Dedifferentiated amniotic fluid mesenchymal stem cell (primary cell): Measurements from ENCODE around the gene PLPPR3.
A peak's percentile ranks its signal among the peaks of the same experiment; 100 is the strongest.

ENCODE experiments used
- DNase-seq: peaks from one replicate; pipeline ENCODE4 v3.0.0-alpha.2; 2016; ENCODE audit errors: extremely low spot score

PLPPR3 gene, protein sequence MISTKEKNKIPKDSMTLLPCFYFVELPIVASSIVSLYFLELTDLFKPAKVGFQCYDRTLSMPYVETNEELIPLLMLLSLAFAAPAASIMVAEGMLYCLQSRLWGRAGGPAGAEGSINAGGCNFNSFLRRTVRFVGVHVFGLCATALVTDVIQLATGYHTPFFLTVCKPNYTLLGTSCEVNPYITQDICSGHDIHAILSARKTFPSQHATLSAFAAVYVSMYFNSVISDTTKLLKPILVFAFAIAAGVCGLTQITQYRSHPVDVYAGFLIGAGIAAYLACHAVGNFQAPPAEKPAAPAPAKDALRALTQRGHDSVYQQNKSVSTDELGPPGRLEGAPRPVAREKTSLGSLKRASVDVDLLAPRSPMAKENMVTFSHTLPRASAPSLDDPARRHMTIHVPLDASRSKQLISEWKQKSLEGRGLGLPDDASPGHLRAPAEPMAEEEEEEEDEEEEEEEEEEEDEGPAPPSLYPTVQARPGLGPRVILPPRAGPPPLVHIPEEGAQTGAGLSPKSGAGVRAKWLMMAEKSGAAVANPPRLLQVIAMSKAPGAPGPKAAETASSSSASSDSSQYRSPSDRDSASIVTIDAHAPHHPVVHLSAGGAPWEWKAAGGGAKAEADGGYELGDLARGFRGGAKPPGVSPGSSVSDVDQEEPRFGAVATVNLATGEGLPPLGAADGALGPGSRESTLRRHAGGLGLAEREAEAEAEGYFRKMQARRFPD

DNA sequence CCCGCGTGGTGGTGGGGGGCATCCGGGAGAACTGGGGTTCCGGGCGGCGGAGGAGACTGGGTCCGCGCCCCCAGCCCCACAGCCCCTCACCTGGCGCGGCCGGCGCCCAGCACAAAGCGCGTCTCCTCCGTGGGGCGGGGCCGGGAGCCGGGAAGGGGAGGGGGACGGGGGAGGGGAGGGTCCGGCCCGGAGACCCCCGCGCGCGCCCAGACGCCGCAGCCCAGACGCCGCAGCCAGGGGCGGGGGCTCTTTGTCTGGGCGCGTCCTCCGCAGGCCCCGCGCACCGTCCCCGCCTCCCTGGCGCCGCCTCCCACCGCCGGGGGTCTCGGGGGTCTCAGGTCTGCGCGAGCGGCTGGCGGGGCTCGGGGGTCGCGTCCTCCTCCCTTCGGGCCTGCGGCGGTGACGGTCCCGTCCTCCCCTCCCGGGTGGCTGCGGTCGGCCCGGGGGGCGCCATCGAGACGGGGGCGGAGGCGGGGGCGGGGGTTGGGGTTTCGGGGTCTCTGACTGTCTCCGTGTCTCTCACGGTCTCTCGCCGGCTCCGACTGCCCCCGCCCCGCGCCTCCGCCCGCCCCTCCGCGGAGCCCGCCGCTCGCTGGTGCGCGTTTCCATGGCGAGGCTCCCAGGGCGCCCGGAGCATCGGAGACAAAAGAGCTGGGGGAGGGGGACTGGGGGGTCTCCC is at the start of gene PLPPR3:
Gene PLPPR3, minus strand, starts transcription at position 131 of the 679 bp plus-strand sequence. CDS start 396 bp downstream, outside the sequence.
- no peak for DNase-seq

DNA sequence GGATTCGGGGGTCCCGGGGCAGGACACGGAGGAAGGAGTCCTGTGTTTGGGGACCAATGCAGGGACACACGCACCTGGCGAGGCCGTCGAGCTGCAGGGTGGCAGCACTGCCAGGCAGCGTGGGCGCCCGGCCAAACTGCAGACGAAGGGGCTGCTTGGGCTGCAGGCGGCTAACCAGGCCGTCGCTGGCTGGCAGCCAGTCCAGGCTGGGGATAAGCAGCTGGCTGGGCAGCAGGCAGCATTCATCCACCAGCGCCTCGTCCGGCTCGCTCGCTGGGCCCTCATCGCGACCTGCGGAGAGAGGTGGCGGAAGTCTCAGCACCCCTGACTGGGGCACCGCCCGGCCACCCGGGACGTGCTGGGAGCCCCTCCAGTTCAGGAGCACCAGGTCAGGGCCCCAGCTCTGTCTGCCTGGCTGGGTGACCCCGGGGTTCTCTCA is 49.2 kb upstream of the PLPPR3 start:
- no peak for DNase-seq

- no peak for DNase-seq
Measured at GRCh38 chr19:870314-870713, 48.6 kb upstream of the PLPPR3 start.

- DNase-seq = peak; percentile 93
Measured at GRCh38 chr19:869245-870177, 47.8 kb upstream of the PLPPR3 start.

GRCh38 chr19:868458-869244 is 46.9 kb upstream of the PLPPR3 start:
- no peak for DNase-seq

DNA sequence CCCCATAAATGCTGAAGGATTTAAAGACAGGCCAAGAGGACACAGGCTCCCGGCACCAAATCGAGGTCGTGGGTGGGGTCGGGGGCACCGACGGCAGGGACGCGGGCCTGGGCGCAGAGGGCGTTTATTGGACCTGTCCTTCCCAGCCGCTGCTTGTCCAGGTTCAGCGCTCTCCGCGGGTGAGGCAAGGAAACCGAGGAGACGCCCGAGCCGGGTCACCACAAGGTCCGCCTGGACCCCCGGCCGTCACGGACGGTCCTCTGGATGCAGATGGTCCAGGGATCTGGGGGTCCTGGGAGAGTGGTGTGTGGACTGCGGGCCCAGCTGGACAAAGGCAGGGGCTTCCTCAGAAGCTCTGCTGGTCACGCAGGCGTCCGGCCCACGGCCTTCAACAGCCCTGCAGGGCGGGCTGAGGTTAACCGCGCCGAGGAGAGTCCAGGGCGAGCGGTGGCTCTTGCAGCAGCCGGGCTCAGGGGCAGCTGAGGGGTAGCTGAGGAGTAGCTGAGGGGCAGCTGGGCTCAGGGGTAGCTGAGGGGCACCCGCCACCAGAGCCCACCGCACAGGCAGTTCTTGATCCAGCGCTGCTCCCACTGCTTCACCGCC is 46.2 kb upstream of the PLPPR3 start:
- DNase-seq = no peak

DNA sequence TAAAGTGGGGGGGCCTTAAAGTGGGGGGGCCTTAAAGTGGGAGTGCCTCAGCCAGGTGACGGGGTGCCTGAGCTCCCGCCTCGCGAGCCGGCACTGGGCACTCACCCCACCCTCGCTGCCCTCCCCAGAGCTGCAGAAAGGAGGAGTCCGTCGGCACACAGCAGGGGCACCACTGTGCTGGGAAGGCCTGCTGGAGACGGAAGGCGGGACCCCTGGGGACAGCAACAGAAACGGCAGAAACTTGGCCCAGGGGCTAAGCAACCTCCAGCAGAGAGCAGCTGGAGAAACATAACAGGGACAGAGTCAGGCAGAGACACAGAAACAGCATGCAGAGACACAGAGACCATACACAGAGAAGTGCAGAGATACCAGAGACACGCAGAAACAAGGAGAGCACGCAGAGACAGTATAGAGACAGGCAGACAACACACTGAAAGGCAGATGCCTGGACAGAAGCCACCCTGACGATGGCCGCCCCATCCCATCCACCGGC is 45.6 kb upstream of the PLPPR3 start:
- no peak for DNase-seq

- no peak for DNase-seq
Measured at GRCh38 chr19:866769-867300, 45.1 kb upstream of the PLPPR3 start.

GRCh38 chr19:863315-863620 is 41.5 kb upstream of the PLPPR3 start:
- DNase-seq = no peak

- no peak for DNase-seq
Measured at GRCh38 chr19:862581-863314, 41.0 kb upstream of the PLPPR3 start.

DNA sequence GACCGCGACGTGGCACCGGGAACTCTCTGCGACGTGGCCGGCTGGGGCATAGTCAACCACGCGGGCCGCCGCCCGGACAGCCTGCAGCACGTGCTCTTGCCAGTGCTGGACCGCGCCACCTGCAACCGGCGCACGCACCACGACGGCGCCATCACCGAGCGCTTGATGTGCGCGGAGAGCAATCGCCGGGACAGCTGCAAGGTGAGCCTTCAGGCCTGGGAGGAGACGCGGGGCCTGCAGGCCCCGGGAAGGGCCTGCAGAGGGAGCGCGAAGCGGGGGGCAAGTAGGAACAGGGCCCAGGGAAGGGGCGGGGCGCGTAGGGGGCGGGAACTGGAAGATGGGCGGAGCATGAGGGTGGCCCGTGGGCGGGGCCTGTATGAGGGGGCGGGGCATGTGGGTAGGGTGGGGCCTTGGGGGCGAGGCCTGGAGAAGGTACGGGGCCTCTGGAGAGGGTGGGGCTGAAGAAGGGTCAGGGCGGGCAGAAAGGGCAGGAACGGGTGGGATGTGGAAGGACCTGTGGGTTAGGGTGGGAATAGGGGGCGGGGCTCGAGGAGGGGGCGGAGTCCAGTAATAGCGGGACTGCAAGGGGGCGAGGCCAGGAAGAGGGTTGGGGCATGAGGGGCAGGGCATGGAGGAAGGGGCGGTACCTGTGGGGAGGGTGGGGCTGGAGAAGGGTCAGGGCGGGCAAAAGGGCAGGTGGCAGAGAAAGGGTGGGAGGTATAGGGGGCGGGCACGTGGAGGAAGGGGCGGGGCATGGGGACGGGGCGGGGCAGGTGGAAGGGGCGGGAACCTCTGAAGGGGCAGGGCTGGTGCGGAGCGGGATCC is 40.2 kb upstream of the PLPPR3 start:
- DNase-seq = no peak

GRCh38 chr19:861141-861755 is 39.5 kb upstream of the PLPPR3 start:
- DNase-seq = no peak

DNA sequence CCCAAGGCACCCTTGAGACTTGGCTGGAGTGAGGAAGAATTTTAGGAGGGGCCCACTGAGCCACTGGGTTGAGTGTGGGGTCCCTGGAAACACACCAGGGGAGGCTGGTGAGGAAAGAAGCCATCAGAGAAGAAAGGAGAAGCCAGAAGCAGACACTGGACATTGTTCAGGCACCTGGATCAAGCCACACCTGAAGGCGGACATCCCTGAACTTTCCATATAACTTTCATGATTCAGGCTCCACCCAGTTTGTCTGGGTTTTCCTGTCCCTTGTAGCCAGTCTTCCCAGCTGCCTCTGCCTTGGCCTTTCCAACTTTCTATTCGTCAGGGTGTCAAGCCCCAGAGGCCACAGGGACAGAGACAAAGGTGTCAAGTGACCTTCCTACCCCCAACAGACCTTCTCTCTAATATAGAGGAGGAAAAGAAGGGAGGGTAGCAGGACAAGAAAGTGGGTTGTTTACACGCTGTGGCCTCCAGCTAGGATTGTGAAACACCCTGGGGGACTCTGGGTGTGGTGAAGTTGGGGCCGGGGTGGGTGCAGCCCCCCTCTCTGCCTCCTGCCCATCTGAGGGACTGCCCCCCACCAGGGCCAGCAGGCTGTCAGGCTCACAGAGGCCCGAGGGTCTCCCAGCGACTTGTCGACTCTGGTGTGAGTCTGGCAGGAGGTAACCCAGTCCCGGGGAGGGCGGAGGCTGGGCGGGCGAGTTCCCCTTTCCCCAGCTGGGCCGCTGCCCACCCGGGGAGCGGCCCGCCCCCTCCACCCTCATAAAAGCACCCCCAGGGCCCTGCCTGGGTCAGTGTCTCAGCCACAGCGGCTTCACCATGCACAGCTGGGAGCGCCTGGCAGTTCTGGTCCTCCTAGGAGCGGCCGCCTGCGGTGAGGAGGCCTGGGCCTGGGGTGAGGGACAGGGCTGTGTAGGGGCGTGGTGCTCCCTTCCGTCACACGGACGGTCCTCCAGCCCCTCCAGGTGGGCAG is 37.4 kb upstream of the PLPPR3 start, which contains the start of gene CFD:
Gene CFD, plus strand, starts transcription at position 797 of the 976 bp plus-strand sequence. Its CDS starts 26 bp downstream, at position 823.
- DNase-seq = no peak

DNA sequence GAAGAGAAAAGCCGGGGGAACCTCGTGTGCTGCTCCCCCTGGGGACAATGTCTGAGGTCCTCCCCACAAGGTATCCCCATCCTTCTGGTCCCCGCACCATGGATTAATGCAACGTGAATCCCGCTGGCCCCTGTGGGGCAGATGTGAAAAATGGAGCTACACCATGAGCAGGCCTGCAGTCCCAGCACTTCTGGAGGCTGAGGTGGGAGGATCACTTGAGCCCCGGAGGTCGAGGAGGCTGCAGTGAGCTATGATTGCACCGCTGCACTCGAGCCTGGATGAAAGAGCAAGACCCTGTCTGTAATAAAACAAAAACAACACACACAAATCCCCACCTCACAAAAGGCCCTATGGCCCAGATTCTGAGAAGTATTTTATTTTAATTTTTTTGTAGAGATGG is 36.5 kb upstream of the PLPPR3 start:
- DNase-seq = no peak

GRCh38 chr19:855566-856120 is 33.9 kb upstream of the PLPPR3 start:
- DNase-seq = no peak

DNA sequence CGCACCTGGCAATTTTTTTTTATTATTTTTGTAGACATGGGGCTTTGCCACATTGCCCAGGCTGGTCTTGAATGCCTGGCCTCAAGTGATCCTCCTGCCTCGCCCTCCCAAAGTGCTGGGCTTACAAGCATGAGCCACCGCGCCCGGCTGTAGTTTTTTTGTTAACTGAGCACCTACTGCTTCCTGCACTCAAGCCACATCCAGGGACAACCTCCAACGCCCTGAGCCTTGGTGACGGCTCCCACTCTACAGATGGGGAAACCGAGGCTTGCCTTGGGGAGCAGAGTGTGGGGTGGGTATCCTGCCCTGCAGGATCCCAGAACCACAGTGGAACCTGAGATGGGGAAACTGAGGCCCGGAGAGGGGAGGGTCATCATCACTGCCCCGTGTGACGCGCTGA is 33.4 kb upstream of the PLPPR3 start:
- DNase-seq = no peak
